Measurements from ENCODE around the gene GUCY1B1.
"Not testable (repeated sequence)": the region's sequence is repeated elsewhere in the genome, so short reads cannot be mapped to it uniquely, and the experiment has no call there.

The GUCY1B1 gene

GRCh38 chr4:155762334-155762733 is 3.5 kb downstream of the GUCY1B1 start:
- DNase-seq, result no peak

DNA sequence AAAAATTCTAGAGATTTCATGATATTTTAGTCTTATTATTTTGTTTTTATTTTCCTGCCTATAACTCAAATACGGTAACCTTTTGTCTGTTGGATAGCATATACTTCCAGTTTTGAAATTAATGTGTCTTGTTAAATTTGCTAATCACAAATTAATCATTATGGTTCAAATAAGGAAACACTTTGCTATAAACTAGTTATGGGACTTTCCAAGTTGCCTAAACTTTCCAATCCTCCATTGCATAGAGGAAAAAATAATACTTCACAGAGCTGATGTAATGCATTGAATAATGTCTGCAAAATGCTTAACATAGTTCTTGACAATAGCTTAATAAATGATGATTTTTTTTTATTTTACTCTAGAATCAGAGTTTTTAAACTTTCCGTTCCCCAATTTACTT is 4.7 kb downstream of the GUCY1B1 start:
- DNase-seq, result no peak

- no peak for DNase-seq
Measured at GRCh38 chr4:155765149-155765548, 6.3 kb downstream of the GUCY1B1 start.

DNA sequence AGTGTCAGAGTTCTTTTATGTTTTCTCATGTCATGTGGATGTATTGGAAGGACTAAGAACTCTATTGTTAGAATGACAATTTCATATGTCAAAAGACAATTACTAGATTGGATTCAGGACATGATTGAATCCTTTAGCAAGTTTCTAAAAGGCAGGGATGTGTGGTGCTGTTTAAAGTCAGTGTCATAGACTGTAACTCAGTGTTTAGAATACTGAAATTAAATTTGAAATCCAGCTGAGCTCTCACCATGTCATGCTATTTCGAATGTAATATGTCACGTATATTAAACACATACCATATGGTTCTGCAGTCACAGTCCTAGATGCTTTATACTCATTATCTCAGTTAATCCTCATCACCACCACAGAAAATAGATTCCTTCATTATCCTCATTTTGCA is 7.8 kb downstream of the GUCY1B1 start:
- no peak for DNase-seq

DNA sequence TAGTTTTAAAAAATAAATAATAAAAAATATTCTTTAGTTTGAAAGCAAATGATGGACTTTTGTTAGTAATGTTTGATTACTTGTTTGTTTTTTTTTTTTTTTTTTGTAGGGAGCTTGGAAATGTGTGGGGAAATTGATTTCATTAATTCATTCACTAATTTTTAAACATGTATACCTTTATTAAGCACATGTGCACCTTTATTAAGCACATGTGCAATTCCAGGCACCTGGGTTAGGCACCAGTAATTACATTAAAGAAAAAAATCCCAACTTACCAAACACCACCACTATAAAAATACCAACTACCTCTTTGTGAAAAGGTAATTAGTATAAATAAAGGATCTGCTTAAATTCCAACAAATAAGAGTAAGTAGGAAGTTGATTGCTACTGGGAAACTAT is 9.5 kb downstream of the GUCY1B1 start:
- DNase-seq, result no peak

GRCh38 chr4:155769090-155769489 is 10.3 kb downstream of the GUCY1B1 start:
- peak; percentile 48 for DNase-seq

DNA sequence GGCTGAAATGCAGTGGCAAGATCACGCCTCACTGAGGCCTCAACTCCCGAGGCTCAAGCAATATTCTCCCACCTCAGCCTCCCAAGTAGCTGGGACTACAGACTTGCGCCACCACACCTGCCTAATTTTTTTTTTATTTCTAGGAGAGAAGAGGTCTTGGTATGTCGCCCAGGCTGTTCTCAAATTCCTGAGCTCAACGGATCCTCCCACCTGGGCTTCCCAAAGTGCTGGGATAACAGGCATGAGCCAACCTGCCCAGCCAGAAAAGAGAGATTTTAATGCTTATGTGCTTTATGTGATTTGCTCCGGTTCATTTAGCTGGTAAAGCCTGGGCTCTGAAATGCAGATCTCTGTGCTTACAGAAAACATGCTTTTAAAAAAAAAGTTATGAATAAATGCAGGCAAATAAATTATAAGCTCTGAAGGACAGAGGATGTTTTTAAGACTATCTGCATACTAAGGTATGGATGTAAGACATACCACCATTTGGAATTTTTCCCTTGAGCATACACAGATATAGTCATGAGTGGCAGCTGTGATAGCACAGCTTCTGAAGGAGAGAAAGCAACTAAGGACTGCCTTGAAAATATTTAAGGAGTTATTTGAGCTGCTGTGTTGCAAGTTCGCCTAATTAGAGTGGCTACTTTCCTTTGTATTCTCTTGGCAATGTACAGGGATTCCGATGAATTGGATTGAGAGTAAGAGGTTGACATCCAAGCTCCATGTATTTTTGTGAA is 13.8 kb downstream of the GUCY1B1 start:
- DNase-seq, result no peak

GRCh38 chr4:155773196-155773800 is 14.5 kb downstream of the GUCY1B1 start:
- no peak for DNase-seq

DNA sequence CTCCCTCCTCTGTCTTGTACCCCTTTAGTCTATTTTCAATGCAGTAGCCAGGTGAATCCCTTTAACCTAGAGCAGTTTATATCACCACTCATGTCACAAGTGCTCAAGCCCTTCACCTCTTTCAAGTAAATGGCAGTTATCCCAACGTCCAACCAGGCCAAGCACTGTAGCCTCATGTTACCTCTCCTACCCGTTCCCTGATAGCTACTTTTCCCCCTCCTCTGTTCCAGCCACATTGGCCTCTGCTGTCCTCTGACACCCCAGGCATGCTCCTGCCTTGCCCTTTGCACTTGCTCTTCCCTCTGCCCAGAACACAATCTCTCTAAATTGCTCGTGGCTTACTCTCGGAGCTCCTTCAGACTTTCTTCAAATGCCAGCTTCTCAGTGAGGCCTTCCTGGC is 15.2 kb downstream of the GUCY1B1 start:
- no peak for DNase-seq

DNA sequence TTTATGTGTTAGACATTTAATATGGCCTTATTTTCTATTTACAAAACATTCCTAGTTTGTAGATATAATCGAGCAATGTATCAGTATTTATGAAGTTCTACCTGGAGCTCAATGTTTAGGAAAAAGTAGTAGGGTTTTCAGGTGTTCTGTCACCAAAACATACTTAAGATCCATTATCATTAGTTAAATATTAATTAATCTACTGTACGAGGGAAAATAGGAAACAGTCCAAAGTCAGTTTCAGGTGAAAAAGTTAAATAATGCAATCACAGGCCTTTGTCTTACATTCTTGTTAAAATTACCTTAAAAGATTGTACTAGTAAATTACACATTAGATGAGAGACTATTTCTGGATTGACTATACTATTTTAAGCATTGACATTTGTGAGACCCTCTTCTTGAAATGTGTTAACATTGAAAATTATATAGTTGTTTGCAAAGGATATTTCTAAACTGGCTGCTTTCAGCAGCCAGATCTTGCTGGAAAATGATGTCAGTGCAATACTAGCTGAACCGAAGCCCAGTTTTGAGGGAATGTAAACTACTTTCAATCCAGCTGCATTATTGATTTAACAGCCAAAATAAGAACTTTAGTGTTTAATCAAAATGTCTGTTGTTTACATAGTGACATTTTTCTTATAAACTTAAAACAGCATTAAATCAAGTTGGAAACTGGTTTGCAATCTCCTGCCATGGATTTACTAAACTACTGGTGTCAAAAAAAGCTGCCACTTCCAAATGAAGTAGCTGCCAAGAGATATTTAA is 19.3 kb downstream of the GUCY1B1 start:
- no peak for DNase-seq

GRCh38 chr4:155780775-155781174 is 22.0 kb downstream of the GUCY1B1 start:
- DNase-seq, result no peak

DNA sequence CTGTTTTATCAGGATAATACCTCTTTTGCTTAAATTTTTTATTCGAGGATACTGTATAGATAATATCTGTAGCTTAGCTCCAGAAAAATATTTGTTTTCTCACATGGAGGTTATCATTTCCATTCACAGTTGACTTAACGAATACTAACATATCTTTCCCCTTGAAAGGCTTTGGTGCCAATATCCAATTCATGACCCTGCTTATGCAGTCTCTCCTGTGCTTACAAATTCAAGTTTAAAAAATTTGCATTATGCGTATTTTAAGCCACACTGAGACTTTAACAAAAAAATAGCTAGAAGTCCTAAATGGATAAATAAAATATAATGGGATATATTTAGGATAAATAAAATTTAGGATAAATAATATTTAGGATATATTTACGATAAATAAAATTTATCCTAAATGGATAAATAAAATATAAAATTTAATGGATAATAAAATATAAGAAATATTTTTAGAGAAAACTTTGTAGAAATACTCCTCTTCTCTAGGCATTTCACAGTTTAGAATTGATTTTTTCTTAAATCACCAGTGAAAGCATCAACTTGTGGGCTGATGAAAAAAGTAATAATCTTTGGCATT is 22.5 kb downstream of the GUCY1B1 start:
- DNase-seq, result no peak

GRCh38 chr4:155784637-155785036 is 25.8 kb downstream of the GUCY1B1 start:
- no peak for DNase-seq

- DNase-seq, result no peak
Measured at GRCh38 chr4:155785828-155786227, 27.0 kb downstream of the GUCY1B1 start.

- peak; percentile 53 for DNase-seq
Measured at GRCh38 chr4:155787113-155787710, 28.4 kb downstream of the GUCY1B1 start.

- no peak for DNase-seq
Measured at GRCh38 chr4:155789391-155789790, 30.6 kb downstream of the GUCY1B1 start.

DNA sequence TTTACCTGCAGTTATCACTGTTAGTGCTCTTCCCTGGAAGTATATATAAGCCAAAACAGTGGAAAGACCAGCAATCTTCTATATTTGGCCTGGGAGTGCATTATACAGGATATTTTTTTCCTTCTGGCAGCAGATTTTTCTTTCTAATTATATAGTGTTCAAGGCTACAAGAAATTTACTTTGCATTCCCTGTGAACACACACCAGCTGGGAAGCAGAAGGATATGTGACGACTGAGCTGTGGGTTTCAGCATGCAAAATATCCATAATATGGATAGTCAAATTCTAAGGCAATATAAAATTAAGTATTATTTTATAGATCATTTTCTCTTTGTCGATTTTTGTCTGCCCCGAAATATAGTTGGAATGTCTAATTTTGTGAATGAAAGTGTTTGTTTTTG is 31.2 kb downstream of the GUCY1B1 start:
- no peak for DNase-seq

GRCh38 chr4:155794589-155795236 is 35.9 kb downstream of the GUCY1B1 start:
- DNase-seq, result no peak

GRCh38 chr4:155795991-155796390 is 37.2 kb downstream of the GUCY1B1 start:
- peak; percentile 2 for DNase-seq

DNA sequence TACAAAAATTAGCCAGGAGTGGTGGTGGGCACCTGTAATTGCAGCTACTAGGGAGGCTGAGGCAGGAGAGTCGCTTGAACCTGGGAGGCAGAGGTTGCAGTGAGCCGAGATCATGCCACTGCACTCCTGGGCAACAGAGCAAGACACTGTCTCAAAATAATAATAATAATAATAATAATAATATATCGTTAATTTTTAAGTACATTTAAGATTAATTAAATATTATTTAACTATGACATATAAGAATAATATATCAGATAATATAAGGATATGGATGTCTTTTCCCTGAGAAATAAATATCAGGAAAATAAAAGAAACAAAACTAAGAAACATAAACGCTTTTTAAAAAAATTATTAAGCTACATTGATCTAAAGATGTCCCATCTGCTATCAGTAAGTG is 38.8 kb downstream of the GUCY1B1 start:
- DNase-seq, result not testable (repeated sequence)

DNA sequence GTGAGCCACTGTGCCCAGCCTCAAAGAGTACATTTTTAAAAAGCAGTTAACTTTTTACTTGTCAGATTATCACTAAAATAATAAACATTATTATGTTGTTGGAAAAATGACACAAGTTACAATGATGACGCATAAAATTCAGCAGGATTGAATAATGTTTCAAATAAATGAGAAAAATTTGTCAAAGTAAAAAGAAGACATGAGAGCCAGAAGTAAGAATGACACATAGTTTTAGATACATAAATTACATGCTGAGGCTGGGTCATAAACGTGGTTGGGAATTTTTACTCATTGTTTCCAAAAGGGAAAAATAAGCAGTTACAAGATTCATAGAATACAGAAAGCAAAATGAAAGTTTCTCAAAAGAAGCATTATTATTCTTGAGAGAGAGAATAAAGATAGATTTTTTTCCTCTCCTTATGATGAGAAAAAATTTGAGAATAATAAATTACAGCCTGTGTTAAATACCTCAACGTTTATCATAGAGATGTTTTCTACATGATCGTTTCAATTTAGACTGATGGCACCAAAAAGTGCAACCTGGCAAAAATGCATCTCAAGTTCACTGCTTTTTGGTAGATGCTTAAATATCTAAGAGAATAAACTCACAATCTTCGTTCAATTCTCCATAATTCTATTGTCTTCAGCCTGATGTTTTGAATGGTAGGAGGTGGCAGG is 40.4 kb downstream of the GUCY1B1 start:
- DNase-seq, result no peak

GRCh38 chr4:155799794-155800123 is 40.9 kb downstream of the GUCY1B1 start:
- no peak for DNase-seq

Measured in MV-4-11 (cell line).